Astrocyte (in vitro differentiated cells and primary cell): ENCODE data around the gene SYCE3.

Source experiments
- EZH2 ChIP-seq: IDR thresholded peaks from 2 replicates; pipeline ENCODE4 v1.6.1; 2012; ENCODE audit warnings: mild to moderate bottlenecking, low read length, inconsistent platforms; ENCODE audit not compliant: insufficient read depth
- TF ChIP-seq, protein P1 (sequence below): IDR thresholded peaks from 2 replicates; pipeline ENCODE4 v1.5.1; 2011; ENCODE audit warnings: low read depth, mild to moderate bottlenecking, inconsistent platforms, low read length, moderate library complexity; ENCODE audit not compliant: insufficient read depth

DNA sequence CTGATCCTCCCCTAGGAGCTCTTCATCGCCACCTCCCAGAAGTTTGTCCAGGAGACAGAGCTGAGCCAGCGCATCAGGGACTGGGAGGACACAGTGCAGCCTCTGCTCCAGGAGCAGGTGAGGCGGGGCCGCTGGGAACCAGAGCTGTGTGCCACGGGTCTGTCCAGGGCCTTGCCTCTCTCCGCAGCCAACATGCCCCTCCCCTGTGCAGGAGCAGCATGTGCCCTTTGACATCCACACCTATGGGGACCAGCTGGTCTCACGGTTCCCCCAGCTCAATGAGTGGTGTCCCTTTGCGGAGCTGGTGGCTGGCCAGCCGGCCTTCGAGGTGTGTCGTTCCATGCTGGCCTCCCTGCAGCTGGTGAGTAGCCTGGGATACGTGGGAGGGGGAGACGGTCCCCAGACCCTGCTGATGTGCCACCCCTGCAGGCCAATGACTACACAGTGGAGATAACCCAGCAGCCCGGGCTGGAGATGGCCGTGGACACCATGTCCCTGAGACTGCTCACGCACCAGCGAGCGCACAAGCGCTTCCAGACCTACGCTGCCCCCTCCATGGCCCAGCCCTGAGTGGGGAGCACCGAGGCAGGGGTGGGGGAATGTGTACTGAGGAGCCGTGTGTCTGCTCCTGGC lies 39.8 kb downstream of the SYCE3 start:
- TF ChIP-seq EZH2, result no peak
- TF ChIP-seq, protein P1, sequence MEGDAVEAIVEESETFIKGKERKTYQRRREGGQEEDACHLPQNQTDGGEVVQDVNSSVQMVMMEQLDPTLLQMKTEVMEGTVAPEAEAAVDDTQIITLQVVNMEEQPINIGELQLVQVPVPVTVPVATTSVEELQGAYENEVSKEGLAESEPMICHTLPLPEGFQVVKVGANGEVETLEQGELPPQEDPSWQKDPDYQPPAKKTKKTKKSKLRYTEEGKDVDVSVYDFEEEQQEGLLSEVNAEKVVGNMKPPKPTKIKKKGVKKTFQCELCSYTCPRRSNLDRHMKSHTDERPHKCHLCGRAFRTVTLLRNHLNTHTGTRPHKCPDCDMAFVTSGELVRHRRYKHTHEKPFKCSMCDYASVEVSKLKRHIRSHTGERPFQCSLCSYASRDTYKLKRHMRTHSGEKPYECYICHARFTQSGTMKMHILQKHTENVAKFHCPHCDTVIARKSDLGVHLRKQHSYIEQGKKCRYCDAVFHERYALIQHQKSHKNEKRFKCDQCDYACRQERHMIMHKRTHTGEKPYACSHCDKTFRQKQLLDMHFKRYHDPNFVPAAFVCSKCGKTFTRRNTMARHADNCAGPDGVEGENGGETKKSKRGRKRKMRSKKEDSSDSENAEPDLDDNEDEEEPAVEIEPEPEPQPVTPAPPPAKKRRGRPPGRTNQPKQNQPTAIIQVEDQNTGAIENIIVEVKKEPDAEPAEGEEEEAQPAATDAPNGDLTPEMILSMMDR, result no peak
